GM18498 (cell line): ENCODE results near the gene GSTA4.
A peak's percentile ranks its signal among the peaks of the same experiment; 100 is the strongest.

Experiments
- ATAC-seq: cut with Tn5 transposase; IDR thresholded peaks from one replicate; pipeline ENCODE4 v1.9.1; 2021; ENCODE audit warnings: mild to moderate bottlenecking, moderate library complexity; ENCODE audit not compliant: unreplicated experiment

Gene GSTA4

GRCh38 chr6:52995089-52995912 lies at the start of gene GSTA4:
Gene GSTA4 (minus strand): TSS chr6:52995284. CDS start chr6:52994243, 1,041 bp downstream.
- peak; percentile 98 for ATAC-seq

- no peak for ATAC-seq
These were observed 49.5 kb upstream of the GSTA4 start for GRCh38 chr6:53044572-53044971.

GRCh38 chr6:53044071-53044470 lies 49.0 kb upstream of the GSTA4 start:
- no peak for ATAC-seq

- ATAC-seq: no peak
These were observed 48.5 kb upstream of the GSTA4 start for GRCh38 chr6:53043581-53043980.

GRCh38 chr6:53042112-53042511 lies 47.0 kb upstream of the GSTA4 start:
- ATAC-seq: no peak

- ATAC-seq: no peak
These were observed 46.3 kb upstream of the GSTA4 start for GRCh38 chr6:53041356-53041755.

GRCh38 chr6:53038596-53038995 lies 43.5 kb upstream of the GSTA4 start:
- no peak for ATAC-seq

GRCh38 chr6:53038141-53038540 lies 43.1 kb upstream of the GSTA4 start:
- ATAC-seq: no peak

- no peak for ATAC-seq
These were observed 40.6 kb upstream of the GSTA4 start for GRCh38 chr6:53035549-53036213.

- ATAC-seq: no peak
These were observed 38.7 kb upstream of the GSTA4 start for GRCh38 chr6:53033764-53034163.

GRCh38 chr6:53032849-53033248 lies 37.8 kb upstream of the GSTA4 start:
- no peak for ATAC-seq

GRCh38 chr6:53031281-53031680 lies 36.2 kb upstream of the GSTA4 start:
- ATAC-seq: no peak

GRCh38 chr6:53029761-53030160 lies 34.7 kb upstream of the GSTA4 start:
- no peak for ATAC-seq

- no peak for ATAC-seq
These were observed 34.2 kb upstream of the GSTA4 start for GRCh38 chr6:53029257-53029656.

- ATAC-seq: no peak
These were observed 33.4 kb upstream of the GSTA4 start for GRCh38 chr6:53028467-53028866.

- ATAC-seq: no peak
These were observed 32.1 kb upstream of the GSTA4 start for GRCh38 chr6:53027131-53027718.

GRCh38 chr6:53026526-53026925 lies 31.4 kb upstream of the GSTA4 start:
- ATAC-seq: no peak

GRCh38 chr6:53023323-53023722 lies 28.2 kb upstream of the GSTA4 start:
- no peak for ATAC-seq

- no peak for ATAC-seq
These were observed 25.1 kb upstream of the GSTA4 start for GRCh38 chr6:53020005-53020744.

- ATAC-seq: no peak
These were observed 23.4 kb upstream of the GSTA4 start for GRCh38 chr6:53018446-53018845.

GRCh38 chr6:53015486-53015885 lies 20.4 kb upstream of the GSTA4 start:
- no peak for ATAC-seq
